K562 (cell line): ENCODE data around the gene SETD5. TPM values are rescaled to one million over a fixed set of nuclear protein-coding genes. Genes with fewer than 3 reads are reported as not detected.
A peak's percentile ranks its signal among the peaks of the same experiment; 100 is the strongest.

Source experiments
- C11orf30 ChIP-seq: fragments of 450-650 bp; IDR thresholded peaks from 2 replicates; pipeline ENCODE4 v1.6.1; 2016; ENCODE audit warnings: low read depth, mild to moderate bottlenecking
- CSDE1 ChIP-seq, 2 experiments: fragments of 450-650 bp; IDR thresholded peaks; 2 replicates each; pipeline ENCODE4 v1.6.1; 2016; ENCODE audit warnings: mild to moderate bottlenecking in 1 of 2
- DNMT1 ChIP-seq: fragments of 450-650 bp; IDR thresholded peaks from 2 replicates; pipeline ENCODE4 v1.6.1; 2016; ENCODE audit warnings: antibody characterized with exemption, mild to moderate bottlenecking
- ELK1 ChIP-seq: sonication (generic); formaldehyde crosslinking; IDR thresholded peaks from 2 replicates; pipeline ENCODE4 v1.8.1; 2022; ENCODE audit warnings: missing genetic modification reagents
- EP400 ChIP-seq: fragments of 450-650 bp; IDR thresholded peaks from 2 replicates; pipeline ENCODE4 v1.6.1; 2017; ENCODE audit warnings: antibody characterized with exemption, mild to moderate bottlenecking, moderate library complexity
- FOXP1 ChIP-seq: sonication (generic); formaldehyde crosslinking; IDR thresholded peaks from 2 replicates; pipeline ENCODE4 v1.8.0; 2022; ENCODE audit warnings: mild to moderate bottlenecking, missing genetic modification reagents
- MAZ ChIP-seq, 2 experiments: fragments of 450-650 bp in 1 of 2; sonication (generic) in 1 of 2; formaldehyde crosslinking; IDR thresholded peaks in 1 of 2; conservative IDR thresholded peaks in 1 of 2; 2 replicates each; pipeline versions ENCODE4 v1.4.0 to v1.5.0; 2020; ENCODE audit warnings: mild to moderate bottlenecking in 1 of 2, missing genetic modification reagents in 1 of 2
- NBN ChIP-seq: fragments of 450-650 bp; IDR thresholded peaks from 2 replicates; pipeline ENCODE4 v1.6.1; 2016; ENCODE audit warnings: low read depth, mild to moderate bottlenecking
- PHF21A ChIP-seq: fragments of 450-650 bp; IDR thresholded peaks from 2 replicates; pipeline ENCODE4 v1.6.1; 2017; ENCODE audit warnings: low read depth, borderline replicate concordance
- PTBP1 ChIP-seq: fragments of 200-400 bp; formaldehyde crosslinking; IDR thresholded peaks from 2 replicates; pipeline ENCODE4 v1.6.1; 2017; ENCODE audit warnings: low read depth, low read length
- SMARCB1 ChIP-seq: IDR thresholded peaks from 2 replicates; pipeline ENCODE4 v1.6.1; 2011; ENCODE audit warnings: improper control_type of control experiment, low read depth; ENCODE audit not compliant: insufficient read length
- ZNF143 ChIP-seq: sonication (generic); formaldehyde crosslinking; IDR thresholded peaks from 2 replicates; pipeline ENCODE4 v1.9.0; 2022; ENCODE audit warnings: mild to moderate bottlenecking, missing genetic modification reagents
- ZNF184 ChIP-seq: sonication (generic); formaldehyde crosslinking; IDR thresholded peaks from 2 replicates; pipeline ENCODE4 v1.5.0; 2020; ENCODE audit warnings: missing genetic modification reagents
- ZNF561 ChIP-seq: fragments of 450-650 bp; formaldehyde crosslinking; conservative IDR thresholded peaks from 2 replicates; pipeline ENCODE4 v1.4.0; 2020; ENCODE audit warnings: mild to moderate bottlenecking, moderate library complexity
- ZNF75A ChIP-seq: fragments of 450-650 bp; formaldehyde crosslinking; IDR thresholded peaks from 2 replicates; pipeline ENCODE4 v1.4.0; 2020; ENCODE audit warnings: mild to moderate bottlenecking
- ZZZ3 ChIP-seq: fragments of 450-650 bp; IDR thresholded peaks from 2 replicates; pipeline ENCODE4 v1.6.1; 2016; ENCODE audit warnings: antibody characterized with exemption, mild to moderate bottlenecking, moderate library complexity
- polyA plus RNA-seq, 8 experiments: library from polyadenylated mRNA; depleted of rRNA in 4 of 8; stranded (reverse) in 5 of 8; unstranded in 3 of 8; fragments of >200 nt; fragmentation: Nextera tagmentation in 2 of 8; fragmentation: Illumina TruSeq in 1 of 8; extraction: Ambion mirVana in 2 of 8; extraction: Trizol in 1 of 8; gene quantifications; 2 replicates each; pipeline versions ENCODE4 v1.2.1 to v1.2.3, GENCODE V29; 2011 to 2014; ENCODE audit warnings: inconsistent platforms in 1 of 8, missing spikeins in 1 of 8
- total RNA-seq, 7 experiments: library from RNA; depleted of rRNA in 6 of 7; stranded (reverse); fragments of >200 nt in 6 of 7; fragmentation: Illumina TruSeq in 2 of 7; extraction: Trizol in 2 of 7; gene quantifications; 2 replicates each; pipeline versions ENCODE4 v1.2.1 to v1.2.3, GENCODE V29; 2011 to 2021; ENCODE audit warnings: low replicate concordance in 1 of 7
- TF ChIP-seq, protein P1 (sequence below), 2 experiments: fragments of 450-650 bp in 1 of 2; sonication (generic) in 1 of 2; formaldehyde crosslinking in 1 of 2; IDR thresholded peaks; 2 replicates each; pipeline versions ENCODE4 v1.7.1 to v1.9.0; 2016 to 2022; ENCODE audit warnings: inconsistent platforms in 1 of 2, mild to moderate bottlenecking in 1 of 2, missing genetic modification reagents in 1 of 2
- TF ChIP-seq, protein P2 (sequence below): fragments of 250-450 bp; sonication (Bioruptor Pico); IDR thresholded peaks from 2 replicates; pipeline ENCODE4 v1.9.0; 2021; ENCODE audit warnings: mild to moderate bottlenecking

SETD5 gene
- total and polyA plus RNA-seq, 9 of the 15 experiments (the other 6 are each of a cell fraction or from before 2014, with no cell fraction given), result 20.8 to 135 (median 87.2) TPM

GRCh38 chr3:9395570-9396300, 1.7 kb upstream of the SETD5 start (continued):
- TF ChIP-seq PTBP1 (no peak), NBN (0 out of 2 replicates have a peak, but pooled peaks have one; percentile 15), FOXP1 (CRISPR knock-in tag) (no peak), PHF21A (no peak), ZNF75A (CRISPR knock-in tag) (no peak), SMARCB1 (no peak), ZNF561 (no peak), ZNF143 (no peak), ZNF184 (CRISPR knock-in tag) (no peak), DNMT1 (no peak), C11orf30 (peak; percentile 81), ELK1 (CRISPR knock-in tag) (no peak), EP400 (no peak), CSDE1 (IDR thresholded peaks at IDR 0.05) (no peak), ZZZ3 (0 out of 2 replicates have a peak, but pooled peaks have one; percentile 42), MAZ (CRISPR knock-in tag; conservative IDR thresholded peaks at IDR 0.05 in 1 of 2, IDR thresholded peaks at IDR 0.05 in 1 of 2) (no peak)
- TF ChIP-seq, protein P1, sequence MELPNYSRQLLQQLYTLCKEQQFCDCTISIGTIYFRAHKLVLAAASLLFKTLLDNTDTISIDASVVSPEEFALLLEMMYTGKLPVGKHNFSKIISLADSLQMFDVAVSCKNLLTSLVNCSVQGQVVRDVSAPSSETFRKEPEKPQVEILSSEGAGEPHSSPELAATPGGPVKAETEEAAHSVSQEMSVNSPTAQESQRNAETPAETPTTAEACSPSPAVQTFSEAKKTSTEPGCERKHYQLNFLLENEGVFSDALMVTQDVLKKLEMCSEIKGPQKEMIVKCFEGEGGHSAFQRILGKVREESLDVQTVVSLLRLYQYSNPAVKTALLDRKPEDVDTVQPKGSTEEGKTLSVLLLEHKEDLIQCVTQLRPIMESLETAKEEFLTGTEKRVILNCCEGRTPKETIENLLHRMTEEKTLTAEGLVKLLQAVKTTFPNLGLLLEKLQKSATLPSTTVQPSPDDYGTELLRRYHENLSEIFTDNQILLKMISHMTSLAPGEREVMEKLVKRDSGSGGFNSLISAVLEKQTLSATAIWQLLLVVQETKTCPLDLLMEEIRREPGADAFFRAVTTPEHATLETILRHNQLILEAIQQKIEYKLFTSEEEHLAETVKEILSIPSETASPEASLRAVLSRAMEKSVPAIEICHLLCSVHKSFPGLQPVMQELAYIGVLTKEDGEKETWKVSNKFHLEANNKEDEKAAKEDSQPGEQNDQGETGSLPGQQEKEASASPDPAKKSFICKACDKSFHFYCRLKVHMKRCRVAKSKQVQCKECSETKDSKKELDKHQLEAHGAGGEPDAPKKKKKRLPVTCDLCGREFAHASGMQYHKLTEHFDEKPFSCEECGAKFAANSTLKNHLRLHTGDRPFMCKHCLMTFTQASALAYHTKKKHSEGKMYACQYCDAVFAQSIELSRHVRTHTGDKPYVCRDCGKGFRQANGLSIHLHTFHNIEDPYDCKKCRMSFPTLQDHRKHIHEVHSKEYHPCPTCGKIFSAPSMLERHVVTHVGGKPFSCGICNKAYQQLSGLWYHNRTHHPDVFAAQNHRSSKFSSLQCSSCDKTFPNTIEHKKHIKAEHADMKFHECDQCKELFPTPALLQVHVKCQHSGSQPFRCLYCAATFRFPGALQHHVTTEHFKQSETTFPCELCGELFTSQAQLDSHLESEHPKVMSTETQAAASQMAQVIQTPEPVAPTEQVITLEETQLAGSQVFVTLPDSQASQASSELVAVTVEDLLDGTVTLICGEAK (IDR thresholded peaks at IDR 0.05), result 0 out of 2 replicates have a peak, but pooled peaks have one; percentile 25
- TF ChIP-seq, protein P1 (CRISPR knock-in tag; IDR thresholded peaks at IDR 0.05), result no peak
- TF ChIP-seq, protein P2, sequence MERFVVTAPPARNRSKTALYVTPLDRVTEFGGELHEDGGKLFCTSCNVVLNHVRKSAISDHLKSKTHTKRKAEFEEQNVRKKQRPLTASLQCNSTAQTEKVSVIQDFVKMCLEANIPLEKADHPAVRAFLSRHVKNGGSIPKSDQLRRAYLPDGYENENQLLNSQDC (CRISPR knock-in tag), result no peak
